Measurements from ENCODE around the gene LRRC75B.

GRCh38 chr22:24595863-24596262 lies 3.0 kb upstream of the LRRC75B start:
- TF ChIP-seq RAD21 (IDR thresholded peaks at IDR 0.05; ENCODE audit: low read length) (no peak), RCOR1 (IDR thresholded peaks at IDR 0.05; ENCODE audit: low read length) (no peak), EP300 (IDR thresholded peaks at IDR 0.05; ENCODE audit: borderline replicate concordance in 1 of 2, low read depth in 1 of 2, low read length in 1 of 2) (no peak), RFX5 (IDR thresholded peaks at IDR 0.05; ENCODE audit: low read length) (no peak), POLR2AphosphoS5 (IDR thresholded peaks at IDR 0.05; ENCODE audit: low read depth, low read length) (no peak), EZH2phosphoT487 (IDR thresholded peaks at IDR 0.05; ENCODE audit: borderline replicate concordance, low read depth) (no peak)
- TF ChIP-seq, protein P1, sequence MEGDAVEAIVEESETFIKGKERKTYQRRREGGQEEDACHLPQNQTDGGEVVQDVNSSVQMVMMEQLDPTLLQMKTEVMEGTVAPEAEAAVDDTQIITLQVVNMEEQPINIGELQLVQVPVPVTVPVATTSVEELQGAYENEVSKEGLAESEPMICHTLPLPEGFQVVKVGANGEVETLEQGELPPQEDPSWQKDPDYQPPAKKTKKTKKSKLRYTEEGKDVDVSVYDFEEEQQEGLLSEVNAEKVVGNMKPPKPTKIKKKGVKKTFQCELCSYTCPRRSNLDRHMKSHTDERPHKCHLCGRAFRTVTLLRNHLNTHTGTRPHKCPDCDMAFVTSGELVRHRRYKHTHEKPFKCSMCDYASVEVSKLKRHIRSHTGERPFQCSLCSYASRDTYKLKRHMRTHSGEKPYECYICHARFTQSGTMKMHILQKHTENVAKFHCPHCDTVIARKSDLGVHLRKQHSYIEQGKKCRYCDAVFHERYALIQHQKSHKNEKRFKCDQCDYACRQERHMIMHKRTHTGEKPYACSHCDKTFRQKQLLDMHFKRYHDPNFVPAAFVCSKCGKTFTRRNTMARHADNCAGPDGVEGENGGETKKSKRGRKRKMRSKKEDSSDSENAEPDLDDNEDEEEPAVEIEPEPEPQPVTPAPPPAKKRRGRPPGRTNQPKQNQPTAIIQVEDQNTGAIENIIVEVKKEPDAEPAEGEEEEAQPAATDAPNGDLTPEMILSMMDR (IDR thresholded peaks at IDR 0.05): no peak
- TF ChIP-seq, protein P2, sequence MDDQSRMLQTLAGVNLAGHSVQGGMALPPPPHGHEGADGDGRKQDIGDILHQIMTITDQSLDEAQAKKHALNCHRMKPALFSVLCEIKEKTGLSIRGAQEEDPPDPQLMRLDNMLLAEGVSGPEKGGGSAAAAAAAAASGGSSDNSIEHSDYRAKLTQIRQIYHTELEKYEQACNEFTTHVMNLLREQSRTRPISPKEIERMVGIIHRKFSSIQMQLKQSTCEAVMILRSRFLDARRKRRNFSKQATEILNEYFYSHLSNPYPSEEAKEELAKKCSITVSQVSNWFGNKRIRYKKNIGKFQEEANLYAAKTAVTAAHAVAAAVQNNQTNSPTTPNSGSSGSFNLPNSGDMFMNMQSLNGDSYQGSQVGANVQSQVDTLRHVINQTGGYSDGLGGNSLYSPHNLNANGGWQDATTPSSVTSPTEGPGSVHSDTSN (IDR thresholded peaks at IDR 0.05): no peak

All from SK-N-SH (cell line).